Kidney (tissue), 14 donors: Measurements from ENCODE around the gene OTOS. TPM values are rescaled to one million over a fixed set of nuclear protein-coding genes. Genes with fewer than 3 reads are reported as not detected.

Experiments
- DNase-seq, 5 donors: peaks; one replicate each; pipeline ENCODE4 v3.0.0-alpha.2; 2013 to 2020
- FAIRE-seq: peaks from 2 replicates; lab custom pipeline; 2012; peaks lifted over from hg19 to GRCh38; lab: Jason Lieb, UNC
- H3K27ac ChIP-seq, 2 donors: one replicate each; pipeline ENCODE4 v1.7.0; 2013; ENCODE audit warnings: low read depth in 2 of 2, low read length in 2 of 2, inconsistent platforms in 1 of 2
- H3K27me3 ChIP-seq: one replicate; pipeline ENCODE4 v1.7.1; 2013; ENCODE audit warnings: low read length, inconsistent platforms; ENCODE audit not compliant: control insufficient read depth, insufficient read depth
- H3K36me3 ChIP-seq, 3 donors: one replicate each; pipeline versions ENCODE4 v1.7.0 to v1.7.1; 2013; ENCODE audit warnings: low read length in 3 of 3, control low read depth in 1 of 3, inconsistent platforms in 1 of 3; ENCODE audit not compliant: insufficient read depth in 3 of 3, control insufficient read depth in 2 of 3
- H3K4me1 ChIP-seq, 3 donors: one replicate each; pipeline versions ENCODE4 v1.7.0 to v1.7.1; 2013; ENCODE audit warnings: low read length in 3 of 3, inconsistent platforms in 1 of 3, low read depth in 1 of 3; ENCODE audit not compliant: control insufficient read depth in 2 of 3, insufficient read depth in 2 of 3
- H3K4me3 ChIP-seq, 3 donors: one replicate each; pipeline versions ENCODE4 v1.7.0 to v1.8.1; 2013; ENCODE audit warnings: low read length in 3 of 3, control low read depth in 1 of 3, inconsistent platforms in 1 of 3
- H3K9ac ChIP-seq, 3 donors: one replicate each; pipeline versions ENCODE4 v1.7.0 to v1.7.1; 2013; ENCODE audit warnings: low read length in 3 of 3, control low read depth in 1 of 3, inconsistent platforms in 1 of 3
- H3K9me3 ChIP-seq, 3 donors: one replicate each; pipeline versions ENCODE4 v1.7.0 to v1.7.1; 2013; ENCODE audit warnings: low read length in 3 of 3, control low read depth in 1 of 3, inconsistent platforms in 1 of 3; ENCODE audit not compliant: control insufficient read depth in 2 of 3, insufficient read depth in 1 of 3
- intact Hi-C: fragments of 100-400 bp; cut with DNase I; formaldehyde crosslinking; loops from one replicate; pipeline ENCODE4 v1.11.1; 2022
- polyA plus RNA-seq: library from polyadenylated mRNA; stranded (reverse); fragments of 350-450 nt; fragmentation: Illumina TruSeq; extraction: RNeasy Lipid Tissue Mini Kit (QIAGEN cat#74804); gene quantifications from one replicate; pipeline ENCODE4 v1.2.3, GENCODE V29; 2014; ENCODE audit warnings: low read depth, low replicate concordance; ENCODE audit not compliant: insufficient read depth
- total RNA-seq: library from RNA; stranded (reverse); fragmentation: NEBNext Ultra II Directional; extraction: Animal tissue kit (Norgen Biotek cat#: 25700); gene quantifications from one replicate; pipeline ENCODE4 v1.2.1, GENCODE V29; 2021
- TF ChIP-seq, protein P1 (sequence below): IDR thresholded peaks from 3 replicates; pipeline ENCODE4 v1.5.1; 2012; ENCODE audit warnings: mild to moderate bottlenecking, moderate library complexity, borderline replicate concordance; ENCODE audit not compliant: insufficient read depth; ENCODE audit errors: extremely low read depth
- donor health status: control.
- donor health status: control.
- donor health status: control.
- donor health status: control.
- donor health status: control.
- donor health status: DM: yes; HTN: yes; CAD: no.
- donor health status: Normal renal cell carcinoma (clear cell type).

OTOS gene
- total and polyA plus RNA-seq, 2 donors from 2014 or later: 1.5 to 4.6 TPM

DNA sequence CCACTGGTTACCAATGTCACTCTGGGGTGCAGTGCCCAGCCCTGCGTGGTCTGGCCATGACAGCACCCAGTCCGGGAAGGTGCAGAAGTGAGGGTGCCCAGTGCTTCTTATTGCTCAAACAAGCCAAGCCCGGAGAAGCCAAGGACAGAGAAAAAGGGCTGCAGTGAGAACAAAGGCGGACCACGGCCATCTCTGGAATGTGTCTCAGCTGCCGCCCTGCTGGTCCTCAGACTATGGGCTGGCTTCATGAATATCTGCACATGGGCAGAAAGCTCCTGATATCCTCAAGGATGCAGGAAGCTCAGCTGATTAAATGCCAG, 33.0 kb downstream of the OTOS start:
- Histone ChIP-seq H3K9ac (no peak overlapping the region), H3K4me1 (no peaks in the 10 kb centered on the region), H3K9me3 (no peaks in the 10 kb centered on the region), H3K27ac (no peak overlapping the region), H3K36me3 (no peaks in the 10 kb centered on the region), H3K27me3 (no peaks in the 10 kb centered on the region), H3K4me3 (no peak overlapping the region)
- FAIRE-seq (no peak), DNase-seq (peak in 1 of 5 donors; percentile 26)
- intact Hi-C loops: no loop called here
- TF ChIP-seq, protein P1, sequence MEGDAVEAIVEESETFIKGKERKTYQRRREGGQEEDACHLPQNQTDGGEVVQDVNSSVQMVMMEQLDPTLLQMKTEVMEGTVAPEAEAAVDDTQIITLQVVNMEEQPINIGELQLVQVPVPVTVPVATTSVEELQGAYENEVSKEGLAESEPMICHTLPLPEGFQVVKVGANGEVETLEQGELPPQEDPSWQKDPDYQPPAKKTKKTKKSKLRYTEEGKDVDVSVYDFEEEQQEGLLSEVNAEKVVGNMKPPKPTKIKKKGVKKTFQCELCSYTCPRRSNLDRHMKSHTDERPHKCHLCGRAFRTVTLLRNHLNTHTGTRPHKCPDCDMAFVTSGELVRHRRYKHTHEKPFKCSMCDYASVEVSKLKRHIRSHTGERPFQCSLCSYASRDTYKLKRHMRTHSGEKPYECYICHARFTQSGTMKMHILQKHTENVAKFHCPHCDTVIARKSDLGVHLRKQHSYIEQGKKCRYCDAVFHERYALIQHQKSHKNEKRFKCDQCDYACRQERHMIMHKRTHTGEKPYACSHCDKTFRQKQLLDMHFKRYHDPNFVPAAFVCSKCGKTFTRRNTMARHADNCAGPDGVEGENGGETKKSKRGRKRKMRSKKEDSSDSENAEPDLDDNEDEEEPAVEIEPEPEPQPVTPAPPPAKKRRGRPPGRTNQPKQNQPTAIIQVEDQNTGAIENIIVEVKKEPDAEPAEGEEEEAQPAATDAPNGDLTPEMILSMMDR: no peak

DNA sequence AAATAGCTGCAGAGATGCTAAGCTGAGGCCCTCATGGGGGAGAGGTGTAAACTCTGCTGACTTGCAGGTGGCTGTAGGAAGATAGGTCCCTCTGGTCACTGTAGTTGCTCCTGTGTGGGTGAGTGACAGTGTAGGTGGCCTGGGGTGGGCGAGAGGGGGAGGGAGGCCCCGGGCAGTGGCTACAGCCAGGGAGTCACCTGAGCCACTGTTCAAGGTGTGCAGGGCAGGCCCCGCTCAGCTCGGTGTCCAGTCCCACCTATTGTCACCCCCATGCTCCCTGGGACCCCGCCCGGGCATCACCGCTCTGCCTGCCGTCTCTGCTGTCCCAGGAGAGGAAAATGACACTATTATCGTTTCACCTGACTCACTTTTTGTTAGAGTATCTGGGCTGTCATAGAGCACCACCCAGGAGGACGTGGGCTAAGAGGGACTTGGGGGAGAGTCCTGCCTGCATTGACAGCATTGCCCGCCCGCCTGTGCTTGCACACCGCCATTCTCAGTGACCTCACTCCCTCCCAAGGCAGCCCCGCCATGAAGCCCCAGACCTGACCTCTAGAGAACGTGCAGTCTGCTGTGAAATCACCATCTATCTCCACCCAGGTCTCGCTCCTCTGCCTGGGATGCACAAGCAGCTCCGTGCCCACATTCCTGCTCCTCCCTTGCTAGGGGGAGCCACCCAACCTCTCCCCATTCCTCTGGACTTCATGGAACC, 33.5 kb downstream of the OTOS start:
- intact Hi-C loops: no loop called here
- no peaks in the 10 kb centered on the region for H3K9me3 ChIP-seq
- peak in 1 of 5 donors; percentile 49 for DNase-seq
- no peaks in the 10 kb centered on the region for H3K27me3 ChIP-seq
- no peak overlapping the region for H3K4me3 ChIP-seq
- TF ChIP-seq, protein P1: no peak
- no peak overlapping the region for H3K9ac ChIP-seq
- H3K27ac ChIP-seq: no peak overlapping the region
- H3K4me1 ChIP-seq: no peaks in the 10 kb centered on the region
- FAIRE-seq: no peak
- H3K36me3 ChIP-seq: no peaks in the 10 kb centered on the region

DNA sequence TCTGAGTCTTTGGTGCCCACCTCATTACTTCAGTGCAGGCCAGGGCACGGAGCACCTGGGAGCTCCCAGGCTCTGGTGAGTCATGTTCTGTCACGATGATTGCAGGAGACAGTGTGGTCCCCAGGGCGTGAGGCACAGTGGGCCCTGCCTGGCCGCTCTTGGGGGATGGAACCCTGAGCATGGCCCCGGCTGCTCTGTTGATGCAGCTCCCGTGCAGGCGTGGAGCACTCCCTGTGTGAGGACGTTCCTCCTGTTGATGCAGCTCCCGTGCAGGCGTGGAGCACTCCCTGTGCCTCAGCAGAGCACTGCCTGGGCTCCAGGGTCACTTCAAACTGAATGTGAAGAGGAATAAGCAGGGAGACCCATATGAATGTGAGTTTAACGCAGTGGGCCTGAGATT, 34.5 kb downstream of the OTOS start:
- FAIRE-seq: no peak
- intact Hi-C loops: no loop called here
- H3K27me3 ChIP-seq: no peaks in the 10 kb centered on the region
- TF ChIP-seq, protein P1: no peak
- H3K27ac ChIP-seq: no peak overlapping the region
- no peaks in the 10 kb centered on the region for H3K4me1 ChIP-seq
- no peaks in the 10 kb centered on the region for H3K36me3 ChIP-seq
- H3K4me3 ChIP-seq: no peak overlapping the region
- DNase-seq: peak in 1 of 5 donors; percentile 32
- H3K9me3 ChIP-seq: no peaks in the 10 kb centered on the region
- no peak overlapping the region for H3K9ac ChIP-seq

DNA sequence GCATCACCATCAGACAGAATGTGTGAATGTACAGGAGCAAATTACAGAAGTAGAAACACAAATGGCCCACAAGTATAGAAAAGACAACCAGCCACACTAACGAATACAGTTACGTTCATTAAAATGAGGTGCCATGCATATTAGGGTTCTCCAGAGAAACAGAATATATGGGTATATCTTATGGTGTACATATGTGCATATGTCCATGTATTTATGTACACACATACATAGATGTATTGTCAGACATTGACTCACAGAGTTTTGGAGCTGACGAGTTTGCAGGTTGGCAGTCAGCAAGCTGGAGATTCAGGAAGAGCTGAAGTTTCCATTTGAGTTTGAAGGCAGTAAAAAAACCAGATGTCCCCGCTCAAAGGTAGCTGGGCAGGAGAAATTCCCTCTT, 37.3 kb downstream of the OTOS start:
- Histone ChIP-seq H3K9ac (no peak overlapping the region), H3K4me1 (no peaks in the 10 kb centered on the region), H3K27me3 (no peaks in the 10 kb centered on the region), H3K4me3 (no peak overlapping the region), H3K36me3 (no peaks in the 10 kb centered on the region), H3K27ac (no peak overlapping the region), H3K9me3 (no peaks in the 10 kb centered on the region)
- intact Hi-C loops: no loop called here
- no peak for DNase-seq
- TF ChIP-seq, protein P1: no peak
- FAIRE-seq: no peak
